Astrocyte (in vitro differentiated cells and primary cell): ENCODE results near the gene CNTNAP2. TPM values are rescaled to one million over a fixed set of nuclear protein-coding genes. Genes with fewer than 3 reads are reported as not detected.

Experiments used
- DNase-seq: peaks from one replicate; pipeline ENCODE4 v3.0.0-alpha.2; 2010; ENCODE audit warnings: low read depth
- FAIRE-seq: peaks from 2 replicates; lab custom pipeline; 2011; peaks lifted over from hg19 to GRCh38; lab: Jason Lieb, UNC
- H2AFZ ChIP-seq: 2 replicates; pipeline ENCODE4 v1.6.0; 2012; ENCODE audit warnings: low read depth, low read length, inconsistent platforms
- H3K27ac ChIP-seq: 2 replicates; pipeline ENCODE4 v1.5.1; 2011; ENCODE audit warnings: low read depth, low read length, inconsistent platforms
- H3K27me3 ChIP-seq: 2 replicates; pipeline ENCODE4 v1.6.0; 2011; ENCODE audit warnings: low read length, inconsistent platforms; ENCODE audit not compliant: insufficient read depth
- H3K36me3 ChIP-seq: 2 replicates; pipeline ENCODE4 v1.5.1; 2011; ENCODE audit warnings: low read length, inconsistent platforms; ENCODE audit not compliant: insufficient read depth
- H3K4me1 ChIP-seq: 2 replicates; pipeline ENCODE4 v1.5.1; 2011; ENCODE audit warnings: low read length, inconsistent platforms; ENCODE audit not compliant: insufficient read depth
- H3K4me2 ChIP-seq: 2 replicates; pipeline ENCODE4 v1.6.0; 2012; ENCODE audit warnings: low read length, inconsistent platforms
- H3K4me3 ChIP-seq: 2 replicates; pipeline ENCODE4 v1.5.1; 2011; ENCODE audit warnings: low read depth, mild to moderate bottlenecking, low read length, inconsistent platforms; ENCODE audit not compliant: insufficient read depth
- H3K79me2 ChIP-seq: 2 replicates; pipeline ENCODE4 v1.6.0; 2012; ENCODE audit warnings: mild to moderate bottlenecking, low read length, inconsistent platforms; ENCODE audit not compliant: insufficient read depth
- H3K9ac ChIP-seq: 2 replicates; pipeline ENCODE4 v1.6.0; 2012; ENCODE audit warnings: mild to moderate bottlenecking, low read length, inconsistent platforms
- H3K9me3 ChIP-seq: 2 replicates; pipeline ENCODE4 v1.5.1; 2012; ENCODE audit warnings: low read depth, mild to moderate bottlenecking, low read length, inconsistent platforms; ENCODE audit not compliant: insufficient read depth
- H4K20me1 ChIP-seq: 2 replicates; pipeline ENCODE4 v1.6.0; 2012; ENCODE audit warnings: low read length, inconsistent platforms; ENCODE audit not compliant: insufficient read depth
- H3K27ac Mint-ChIP-seq: one replicate; pipeline ENCODE4 v1.8.0; 2021; ENCODE audit warnings: mild to moderate bottlenecking, mixed read lengths; ENCODE audit not compliant: unreplicated experiment
- H3K27me3 Mint-ChIP-seq: one replicate; pipeline ENCODE4 v1.8.0; 2021; ENCODE audit warnings: low read depth, mixed read lengths; ENCODE audit not compliant: unreplicated experiment
- H3K36me3 Mint-ChIP-seq: one replicate; pipeline ENCODE4 v1.8.0; 2021; ENCODE audit warnings: low read depth, mixed read lengths; ENCODE audit not compliant: unreplicated experiment
- H3K4me1 Mint-ChIP-seq: one replicate; pipeline ENCODE4 v1.8.0; 2021; ENCODE audit warnings: low read depth, mixed read lengths; ENCODE audit not compliant: unreplicated experiment
- H3K4me3 Mint-ChIP-seq: one replicate; pipeline ENCODE4 v1.8.0; 2021; ENCODE audit warnings: mild to moderate bottlenecking, moderate library complexity, mixed read lengths; ENCODE audit not compliant: unreplicated experiment
- H3K9me3 Mint-ChIP-seq: one replicate; pipeline ENCODE4 v1.8.0; 2021; ENCODE audit warnings: mild to moderate bottlenecking, mixed read lengths; ENCODE audit not compliant: unreplicated experiment
- CTCF ChIP-seq: IDR thresholded peaks from 2 replicates; pipeline ENCODE4 v1.5.1; 2011; ENCODE audit warnings: low read depth, mild to moderate bottlenecking, inconsistent platforms, low read length, moderate library complexity; ENCODE audit not compliant: insufficient read depth
- EZH2 ChIP-seq: IDR thresholded peaks from 2 replicates; pipeline ENCODE4 v1.6.1; 2012; ENCODE audit warnings: mild to moderate bottlenecking, low read length, inconsistent platforms; ENCODE audit not compliant: insufficient read depth
- total RNA-seq: library from RNA; stranded (reverse); gene quantifications from 2 replicates; pipeline ENCODE4 v1.2.1, GENCODE V29; 2021

Gene CNTNAP2
- total RNA-seq, 1 donor from 2014 or later, result 20.0 TPM

DNA sequence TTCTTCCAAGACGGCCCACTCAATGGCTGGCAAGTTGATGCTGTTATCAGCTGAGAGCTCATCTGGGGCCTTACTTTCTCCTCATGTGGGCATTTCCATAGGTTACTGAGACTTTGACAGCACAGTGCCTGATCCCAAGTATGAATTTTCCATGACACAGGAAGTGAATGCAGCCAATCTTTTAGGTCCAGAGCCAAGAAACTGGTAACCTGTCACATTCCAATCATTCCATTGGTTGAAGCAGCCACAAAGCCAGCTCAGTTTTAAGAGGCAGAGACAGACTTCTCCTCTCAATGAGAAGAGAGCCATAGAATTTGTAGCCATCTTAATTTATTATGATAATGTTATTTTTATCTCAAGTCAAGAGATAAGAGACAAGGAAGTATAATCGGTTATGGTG, 775.5 kb downstream of the CNTNAP2 start:
- H3K4me1 Mint-ChIP-seq, result peaks cover 5% of the 10 kb centered on the region
- H3K9me3 Mint-ChIP-seq, result no peaks in the 10 kb centered on the region
- H3K36me3 Mint-ChIP-seq, result no peaks in the 10 kb centered on the region
- no peak overlapping the region for H3K4me2 ChIP-seq
- DNase-seq (no peak), FAIRE-seq (no peak)
- no peaks in the 10 kb centered on the region for H4K20me1 ChIP-seq
- no peak overlapping the region for H3K4me3 Mint-ChIP-seq
- no peaks in the 10 kb centered on the region for H3K9me3 ChIP-seq
- no peaks in the 10 kb centered on the region for H3K27me3 Mint-ChIP-seq
- H3K4me1 ChIP-seq, result no peaks in the 10 kb centered on the region
- H3K27ac Mint-ChIP-seq, result no peak overlapping the region
- no peak overlapping the region for H3K9ac ChIP-seq
- TF ChIP-seq EZH2 (no peak), CTCF (no peak)
- H3K27me3 ChIP-seq, result no peaks in the 10 kb centered on the region
- no peak overlapping the region for H3K27ac ChIP-seq
- no peaks in the 10 kb centered on the region for H3K36me3 ChIP-seq
- no peaks in the 10 kb centered on the region for H3K79me2 ChIP-seq
- H3K4me3 ChIP-seq, result no peak overlapping the region
- H2AFZ ChIP-seq, result no peak overlapping the region

DNA sequence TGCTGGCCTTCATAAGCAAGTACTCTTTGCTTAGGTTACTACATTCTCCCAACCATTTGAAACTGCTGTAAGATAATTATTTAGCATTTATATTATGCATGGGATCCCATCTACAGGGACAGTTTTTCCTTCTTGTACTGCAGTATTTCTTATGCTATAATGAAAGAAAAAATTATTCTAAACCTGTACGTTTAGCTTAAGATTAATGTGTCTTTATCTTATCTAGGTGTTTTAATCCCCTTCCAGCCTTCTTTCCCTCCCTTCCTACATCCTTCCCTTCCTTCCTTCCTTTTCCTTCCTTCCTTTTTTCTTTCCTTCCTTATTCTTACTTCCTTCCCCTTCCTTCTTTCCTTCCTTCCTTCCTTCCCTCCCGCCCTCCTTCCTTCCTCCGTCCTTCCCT, 778.3 kb downstream of the CNTNAP2 start:
- H3K27ac ChIP-seq, result no peak overlapping the region
- no peaks in the 10 kb centered on the region for H3K79me2 ChIP-seq
- no peaks in the 10 kb centered on the region for H3K36me3 ChIP-seq
- no peak overlapping the region for H3K27ac Mint-ChIP-seq
- DNase-seq (no peak), FAIRE-seq (no peak)
- H3K27me3 Mint-ChIP-seq, result no peaks in the 10 kb centered on the region
- no peaks in the 10 kb centered on the region for H3K36me3 Mint-ChIP-seq
- no peak overlapping the region for H3K4me3 Mint-ChIP-seq
- no peak overlapping the region for H3K9ac ChIP-seq
- no peaks in the 10 kb centered on the region for H3K27me3 ChIP-seq
- H3K9me3 Mint-ChIP-seq, result no peaks in the 10 kb centered on the region
- no peak overlapping the region for H3K4me2 ChIP-seq
- H3K4me1 ChIP-seq, result no peaks in the 10 kb centered on the region
- H2AFZ ChIP-seq, result no peak overlapping the region
- no peaks in the 10 kb centered on the region for H4K20me1 ChIP-seq
- no peak overlapping the region for H3K4me3 ChIP-seq
- peaks cover 5% of the 10 kb centered on the region for H3K4me1 Mint-ChIP-seq
- H3K9me3 ChIP-seq, result no peaks in the 10 kb centered on the region
- TF ChIP-seq EZH2 (no peak), CTCF (no peak)

GRCh38 chr7:146902266-146902665, 785.7 kb downstream of the CNTNAP2 start:
- no peak overlapping the region for H3K27ac Mint-ChIP-seq
- Histone ChIP-seq H3K27ac (no peak overlapping the region), H3K79me2 (no peaks in the 10 kb centered on the region), H3K27me3 (no peaks in the 10 kb centered on the region), H3K9me3 (peaks cover 4% of the 10 kb centered on the region), H3K36me3 (no peaks in the 10 kb centered on the region), H3K4me2 (no peak overlapping the region), H3K4me1 (no peaks in the 10 kb centered on the region), H2AFZ (no peak overlapping the region), H4K20me1 (no peaks in the 10 kb centered on the region), H3K9ac (no peak overlapping the region), H3K4me3 (no peak overlapping the region)
- no peak for TF ChIP-seq EZH2
- no peaks in the 10 kb centered on the region for H3K27me3 Mint-ChIP-seq
- H3K4me3 Mint-ChIP-seq, result no peak overlapping the region
- H3K4me1 Mint-ChIP-seq, result no peaks in the 10 kb centered on the region
- FAIRE-seq (no peak), DNase-seq (no peak)
- H3K9me3 Mint-ChIP-seq, result peaks cover 2% of the 10 kb centered on the region
- no peaks in the 10 kb centered on the region for H3K36me3 Mint-ChIP-seq
